AG20443 (cell line): Measurements from ENCODE around the gene CTNNA2.

Experiments used
- DNase-seq: peaks from one replicate; pipeline ENCODE4 v3.0.0; 2012; ENCODE audit warnings: low spot score, mixed read lengths

Gene CTNNA2

GRCh38 chr2:80396276-80396675 lies 883.4 kb downstream of the CTNNA2 start:
- DNase-seq: no peak

DNA sequence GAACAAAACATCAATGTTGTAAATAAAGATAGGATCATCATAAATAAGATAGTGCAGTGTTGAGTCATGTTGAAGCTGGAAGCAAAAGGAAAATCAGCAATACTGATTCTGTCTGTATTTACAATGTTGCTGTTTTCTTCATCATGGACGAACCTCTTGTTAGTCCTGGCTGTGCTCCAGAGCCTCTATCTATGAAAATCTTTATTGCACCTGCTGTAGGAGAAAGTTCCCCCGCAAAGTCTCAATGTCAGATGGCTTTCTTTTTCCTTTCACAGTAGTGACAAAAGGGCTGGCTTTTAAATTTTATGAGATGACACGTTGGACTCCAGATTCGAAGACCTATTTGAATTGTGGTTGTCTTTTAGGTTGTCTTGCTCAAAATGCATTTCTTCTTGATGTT lies 890.2 kb downstream of the CTNNA2 start:
- no peak for DNase-seq

GRCh38 chr2:80407377-80407776 lies 894.5 kb downstream of the CTNNA2 start:
- DNase-seq: no peak

DNA sequence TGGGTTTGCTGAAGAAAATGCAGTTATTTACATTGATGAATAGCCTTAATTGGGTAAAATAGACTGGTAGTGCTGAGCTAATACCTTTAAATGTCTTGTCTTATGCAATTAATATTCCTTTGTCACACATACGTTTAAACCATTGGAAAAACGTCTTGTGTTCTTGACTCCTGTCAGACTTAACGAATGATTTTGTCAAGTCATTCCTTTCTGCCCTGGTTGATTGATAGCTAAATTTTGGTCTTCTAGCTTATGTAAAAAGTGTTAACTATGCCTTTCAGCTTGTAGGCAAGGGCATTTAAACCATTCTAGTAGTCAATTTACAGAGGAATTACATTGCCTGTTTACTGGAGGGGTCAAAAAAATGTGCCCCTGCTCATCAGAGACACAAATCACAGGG lies 897.5 kb downstream of the CTNNA2 start:
- DNase-seq: no peak

DNA sequence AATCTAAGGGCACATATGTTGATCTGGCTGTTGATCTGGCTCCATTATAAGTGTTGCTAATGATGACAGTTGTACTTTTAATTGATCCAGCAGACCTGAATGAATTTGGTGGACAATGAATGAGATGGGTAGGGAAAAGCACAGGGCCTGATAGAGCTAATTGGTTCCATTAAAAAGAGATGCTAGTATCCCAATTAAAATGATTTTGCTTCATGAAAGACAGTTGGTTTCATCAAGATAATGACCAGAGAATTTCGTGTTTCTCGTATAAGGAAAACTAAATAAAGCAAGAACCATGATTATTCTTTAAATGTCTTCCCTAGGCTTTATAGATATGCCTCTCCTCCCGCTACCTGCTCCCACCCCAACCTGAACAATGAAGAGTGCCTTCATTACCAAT lies 900.3 kb downstream of the CTNNA2 start:
- DNase-seq: no peak

DNA sequence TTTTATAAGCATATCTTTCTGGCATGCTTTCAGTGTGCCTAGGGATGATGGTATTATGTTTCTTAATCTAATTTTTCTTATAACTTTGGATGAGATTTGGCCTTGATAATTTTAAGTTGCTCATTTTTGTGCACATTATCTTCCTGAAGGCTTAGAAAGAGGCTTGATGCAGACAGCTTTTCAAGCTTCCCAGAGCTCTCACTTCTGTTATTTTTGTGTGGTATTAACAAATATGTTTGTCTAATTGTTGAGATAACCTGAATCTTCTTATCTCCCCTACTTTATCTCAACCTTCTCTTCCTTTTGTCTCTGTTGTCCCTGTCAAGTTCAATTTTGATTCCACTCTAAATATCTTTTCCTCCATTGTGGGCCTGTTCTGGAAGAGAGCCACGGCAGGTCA lies 904.9 kb downstream of the CTNNA2 start:
- no peak for DNase-seq

DNA sequence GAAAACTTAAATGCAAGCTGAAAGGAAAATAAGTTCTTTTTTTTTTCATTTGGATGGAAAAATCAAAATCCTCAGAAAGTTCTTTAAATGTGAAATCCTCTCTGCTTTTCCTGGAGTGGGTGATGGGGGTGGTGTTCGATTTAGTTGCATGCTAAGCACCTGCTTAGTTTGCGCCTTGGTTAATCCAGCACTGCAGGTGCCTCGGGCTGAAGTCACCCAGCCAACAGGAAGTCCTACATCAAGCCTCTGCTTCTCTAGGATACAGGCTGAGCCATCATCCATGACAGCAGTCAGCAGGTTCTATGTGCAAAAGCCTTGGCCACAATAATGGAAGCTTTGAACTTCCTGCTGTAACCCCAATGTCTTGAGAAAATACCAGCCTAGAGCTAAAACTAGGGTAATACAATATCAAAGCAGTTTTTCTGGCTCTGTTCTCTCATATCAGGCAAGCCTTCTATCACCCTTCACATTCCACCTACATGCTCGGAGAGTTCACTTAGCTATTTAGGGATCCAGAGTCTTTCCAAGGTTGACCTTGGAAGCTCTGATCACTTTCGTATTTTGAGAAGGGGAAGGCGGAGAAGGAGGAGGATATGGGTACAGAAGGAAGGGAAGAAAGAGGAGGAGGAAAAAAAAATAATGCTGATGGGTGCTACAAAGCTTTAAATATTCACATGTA lies 907.8 kb downstream of the CTNNA2 start:
- DNase-seq: no peak

- DNase-seq: no peak
Measured at GRCh38 chr2:80429251-80429650, 916.4 kb downstream of the CTNNA2 start.

GRCh38 chr2:80437959-80438358 lies 925.1 kb downstream of the CTNNA2 start:
- DNase-seq: no peak

- DNase-seq: no peak
Measured at GRCh38 chr2:80438686-80439085, 925.8 kb downstream of the CTNNA2 start.

DNA sequence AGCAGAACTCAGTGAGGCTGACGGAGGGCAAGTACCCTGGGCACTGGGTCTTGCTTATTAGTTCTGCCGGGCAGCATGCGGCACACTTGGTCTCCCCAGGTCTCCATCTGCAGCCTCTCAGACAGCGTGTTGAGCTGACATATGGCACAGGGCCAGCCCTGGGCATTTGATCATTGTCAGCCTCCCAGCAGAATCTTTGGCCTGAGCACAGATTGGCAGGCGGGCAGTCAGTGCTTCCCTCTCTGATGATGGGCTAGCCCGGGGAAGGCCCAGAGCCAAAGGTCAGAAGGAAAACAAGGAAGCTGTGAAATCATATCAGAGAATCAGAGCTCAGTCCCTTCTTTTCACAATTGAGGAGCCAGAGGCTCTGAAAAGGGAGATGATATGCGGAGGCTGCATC lies 941.8 kb downstream of the CTNNA2 start:
- no peak for DNase-seq

GRCh38 chr2:80459028-80459427 lies 946.2 kb downstream of the CTNNA2 start:
- no peak for DNase-seq

- no peak for DNase-seq
Measured at GRCh38 chr2:80461505-80462197, 948.8 kb downstream of the CTNNA2 start.

- DNase-seq: no peak
Measured at GRCh38 chr2:80462654-80463053, 949.8 kb downstream of the CTNNA2 start.

DNA sequence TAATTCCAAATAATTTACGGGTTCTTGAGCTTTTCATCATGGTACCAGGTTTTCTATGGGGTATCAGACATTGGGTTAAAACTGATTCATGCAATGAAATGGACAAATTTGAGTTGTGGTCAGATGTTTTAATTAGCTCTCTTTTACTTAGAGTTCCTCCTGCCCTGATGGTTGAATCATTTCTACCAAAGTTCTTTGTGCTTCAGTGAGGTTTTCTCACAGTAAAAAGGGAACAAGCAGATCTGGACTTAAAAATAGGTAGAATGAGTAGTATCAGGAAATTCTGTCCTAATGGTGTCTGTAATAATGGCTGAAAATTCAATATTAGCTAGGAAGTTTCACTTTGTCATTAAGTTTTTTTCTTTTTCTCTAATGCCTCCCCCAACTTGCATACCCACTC lies 951.4 kb downstream of the CTNNA2 start:
- DNase-seq: no peak

DNA sequence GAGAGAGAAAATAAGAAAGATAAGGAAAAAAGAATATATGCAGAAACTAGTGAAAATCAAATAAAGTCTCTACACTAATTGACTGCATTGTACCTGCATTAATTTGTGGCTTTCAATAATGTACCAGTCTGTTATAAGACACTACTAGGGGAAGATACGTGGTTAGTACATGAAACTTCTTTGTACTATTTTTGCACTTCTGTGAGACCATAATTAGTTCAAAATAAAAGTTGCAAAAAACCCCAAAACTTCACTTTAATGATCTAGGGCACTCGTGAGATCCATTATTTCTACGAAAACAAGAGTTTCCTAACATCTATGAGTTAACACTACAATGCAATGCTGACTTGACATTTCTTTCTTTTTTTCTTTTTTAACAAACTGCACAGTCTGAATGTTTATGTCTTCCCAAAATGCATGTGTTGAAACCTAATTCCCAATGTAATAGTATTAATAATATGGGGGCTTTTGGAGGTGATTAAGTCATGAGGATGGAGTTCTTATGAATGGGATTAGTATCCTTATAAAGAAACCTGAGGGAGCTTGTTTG lies 954.5 kb downstream of the CTNNA2 start:
- no peak for DNase-seq

DNA sequence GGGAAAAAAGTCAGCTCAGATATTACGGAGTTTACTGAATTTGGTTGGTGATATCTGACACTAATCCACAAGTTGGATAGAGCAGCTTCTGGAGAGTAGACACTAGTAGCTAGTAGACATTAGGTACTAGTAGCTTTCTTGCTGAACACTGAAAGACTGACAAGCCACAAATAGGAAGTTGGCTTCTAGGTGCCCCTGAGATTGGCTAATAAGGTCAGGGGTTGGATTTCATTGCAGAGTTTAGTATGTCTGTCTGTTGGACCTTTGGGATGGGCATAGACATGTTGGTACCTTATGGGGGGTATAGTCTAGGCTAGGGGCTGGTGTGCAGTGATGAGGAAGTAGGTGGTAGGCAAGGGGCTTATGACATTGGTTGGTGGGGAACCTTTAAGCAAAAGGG lies 956.6 kb downstream of the CTNNA2 start:
- no peak for DNase-seq

DNA sequence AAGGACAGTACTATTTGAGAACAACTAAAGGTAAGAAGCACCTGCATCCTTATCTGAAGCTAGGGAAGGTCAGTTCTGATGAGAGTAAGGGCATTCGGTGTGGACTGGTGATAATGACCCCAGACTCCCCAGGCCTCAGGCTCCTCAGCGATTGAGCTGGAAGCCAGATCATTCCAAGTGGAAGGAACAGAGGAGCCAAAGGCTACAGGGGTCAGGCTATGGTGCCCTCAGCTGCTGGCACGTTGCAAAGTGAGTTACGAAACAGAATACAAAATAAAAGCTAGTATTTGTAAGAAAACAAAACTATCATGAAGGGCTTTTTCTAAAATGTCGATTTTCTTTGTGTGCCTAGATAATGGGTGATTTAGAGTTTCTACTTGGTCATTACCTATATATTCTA lies 960.2 kb downstream of the CTNNA2 start:
- no peak for DNase-seq

- no peak for DNase-seq
Measured at GRCh38 chr2:80473796-80474195, 960.9 kb downstream of the CTNNA2 start.

DNA sequence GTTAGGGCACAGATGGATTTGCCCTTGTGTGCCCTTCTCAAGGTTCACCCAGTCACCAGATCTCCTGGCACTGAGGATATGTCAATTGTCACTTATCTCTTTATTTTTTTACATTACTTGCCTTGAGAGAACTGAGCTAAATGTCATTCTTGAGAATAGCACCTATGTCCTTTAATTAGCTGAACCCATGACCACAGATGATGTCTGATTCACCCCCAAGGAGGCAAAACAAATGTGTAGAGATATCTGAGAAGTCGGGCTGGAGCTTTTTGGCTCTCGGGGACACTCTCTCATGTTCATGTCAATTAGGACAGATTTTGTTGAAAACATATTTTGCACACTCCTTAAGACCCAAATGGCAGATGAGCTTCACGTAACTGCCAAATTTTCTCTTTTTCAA lies 963.1 kb downstream of the CTNNA2 start:
- DNase-seq: no peak

GRCh38 chr2:80476535-80477117 lies 963.8 kb downstream of the CTNNA2 start:
- DNase-seq: no peak

- no peak for DNase-seq
Measured at GRCh38 chr2:80482276-80482675, 969.4 kb downstream of the CTNNA2 start.

GRCh38 chr2:80489717-80490116 lies 976.9 kb downstream of the CTNNA2 start:
- no peak for DNase-seq
